Vagina (tissue), 2 donors: ENCODE measurements around the gene GCNT1.

Experiments
- CTCF ChIP-seq, 3 experiments: fragments of 450-650 bp in 2 of 3; fragments of 200-600 bp in 1 of 3; sonication (generic) in 1 of 3; IDR thresholded peaks; one replicate each; pipeline ENCODE4 v1.5.1; 2017 to 2019; ENCODE audit warnings: antibody characterized with exemption in 3 of 3, mild to moderate bottlenecking in 2 of 3, moderate library complexity in 2 of 3
- POLR2A ChIP-seq, 2 donors: fragments of 450-650 bp; IDR thresholded peaks; one replicate each; pipeline ENCODE4 v1.6.1; 2017; ENCODE audit warnings: antibody characterized with exemption in 2 of 2, mild to moderate bottlenecking in 2 of 2, moderate library complexity in 2 of 2
- POLR2AphosphoS5 ChIP-seq, 2 donors: sonication (generic); formaldehyde crosslinking; IDR thresholded peaks; one replicate each; pipeline ENCODE4 v1.9.0; 2017; ENCODE audit warnings: antibody characterized with exemption in 2 of 2, mild to moderate bottlenecking in 2 of 2, low read depth in 1 of 2; ENCODE audit not compliant: insufficient read depth in 1 of 2

GRCh38 chr9:76539180-76539579 lies 80.2 kb downstream of the GCNT1 start:
- TF ChIP-seq CTCF (IDR thresholded peaks at IDR 0.05): no peak
- TF ChIP-seq POLR2AphosphoS5 (IDR thresholded peaks at IDR 0.05; ENCODE audit: insufficient read depth in 1 of 2, low read depth in 1 of 2): no peak
- TF ChIP-seq POLR2A (IDR thresholded peaks at IDR 0.05): no peak
